Measurements from ENCODE around the gene AURKAIP1.

DNA sequence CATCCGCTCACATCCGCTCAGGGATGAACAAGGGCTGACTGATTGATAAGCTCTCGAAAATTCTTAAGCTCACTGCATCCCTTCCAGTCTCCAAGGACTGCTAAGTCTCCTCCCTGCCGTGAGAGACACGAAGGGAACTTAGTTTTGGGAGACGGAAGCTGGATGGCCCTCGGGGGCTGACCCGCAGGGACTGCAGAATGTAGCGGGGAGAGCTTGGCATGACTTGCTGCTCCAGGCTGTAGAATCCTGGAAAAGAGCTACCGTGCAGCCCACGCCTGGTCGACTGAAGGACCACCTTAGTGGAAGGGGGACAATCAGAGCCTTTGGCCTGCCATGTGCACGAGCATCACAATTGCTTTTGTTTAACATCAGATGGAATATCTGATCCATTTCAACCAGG is 40.7 kb upstream of the AURKAIP1 start:
- no peak for TF ChIP-seq OSR1 (CRISPR knock-in tag; IDR thresholded peaks at IDR 0.05)
- no peak for TF ChIP-seq ARNTL (CRISPR knock-in tag; IDR thresholded peaks at IDR 0.05; ENCODE audit: borderline replicate concordance, low read depth)
- TF ChIP-seq, protein P1, sequence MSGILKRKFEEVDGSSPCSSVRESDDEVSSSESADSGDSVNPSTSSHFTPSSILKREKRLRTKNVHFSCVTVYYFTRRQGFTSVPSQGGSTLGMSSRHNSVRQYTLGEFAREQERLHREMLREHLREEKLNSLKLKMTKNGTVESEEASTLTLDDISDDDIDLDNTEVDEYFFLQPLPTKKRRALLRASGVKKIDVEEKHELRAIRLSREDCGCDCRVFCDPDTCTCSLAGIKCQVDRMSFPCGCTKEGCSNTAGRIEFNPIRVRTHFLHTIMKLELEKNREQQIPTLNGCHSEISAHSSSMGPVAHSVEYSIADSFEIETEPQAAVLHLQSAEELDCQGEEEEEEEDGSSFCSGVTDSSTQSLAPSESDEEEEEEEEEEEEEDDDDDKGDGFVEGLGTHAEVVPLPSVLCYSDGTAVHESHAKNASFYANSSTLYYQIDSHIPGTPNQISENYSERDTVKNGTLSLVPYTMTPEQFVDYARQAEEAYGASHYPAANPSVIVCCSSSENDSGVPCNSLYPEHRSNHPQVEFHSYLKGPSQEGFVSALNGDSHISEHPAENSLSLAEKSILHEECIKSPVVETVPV (CRISPR knock-in tag; IDR thresholded peaks at IDR 0.05): no peak

Data from SK-N-SH treated with all-trans-retinoic acid at 6 μM for 48 hours (cell line).